ENCODE data around the gene FGD2.

FGD2 gene

DNA sequence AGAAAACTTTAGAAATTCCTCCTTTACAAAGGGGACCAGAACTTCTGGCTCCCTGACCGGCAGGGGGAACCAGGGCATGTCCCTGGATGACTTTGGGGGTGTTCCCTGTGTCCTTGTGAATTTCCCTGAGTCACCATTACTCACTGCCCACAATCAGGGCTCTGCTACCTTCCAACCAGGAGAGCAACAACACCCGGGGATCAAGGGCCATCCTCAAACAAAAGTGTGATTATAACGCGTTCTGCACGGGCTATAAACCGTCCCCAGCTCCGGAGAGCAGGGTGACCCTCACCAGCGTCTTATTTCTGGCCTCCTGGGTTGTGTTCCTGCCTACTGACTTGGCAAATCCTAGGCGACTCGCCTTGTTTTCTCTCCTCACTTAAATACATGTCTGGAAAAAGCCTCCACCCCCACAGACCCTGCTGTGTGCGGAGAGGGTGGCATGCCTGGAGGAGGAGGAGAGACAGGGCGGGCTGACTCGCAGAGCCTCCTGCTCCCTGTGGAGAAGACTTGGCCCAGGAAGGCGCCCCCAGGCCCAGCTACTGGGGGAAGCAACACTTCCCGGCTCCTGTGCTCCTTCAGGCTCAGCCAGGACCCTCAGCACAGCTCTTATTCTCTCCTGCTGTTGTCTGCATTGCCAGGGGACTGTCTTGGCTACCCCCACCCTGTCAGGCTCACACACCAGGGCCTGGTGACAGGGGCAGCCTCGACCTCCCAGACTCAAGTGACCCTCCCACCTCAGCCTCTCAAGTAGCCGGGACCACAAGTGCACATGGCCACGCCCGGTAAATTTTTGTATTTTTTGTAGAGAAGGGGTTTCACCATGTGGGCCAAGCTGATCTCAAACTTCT is 54.1 kb downstream of the FGD2 start:
- no peak for DNase-seq (ENCODE audit: low spot score)

DNA sequence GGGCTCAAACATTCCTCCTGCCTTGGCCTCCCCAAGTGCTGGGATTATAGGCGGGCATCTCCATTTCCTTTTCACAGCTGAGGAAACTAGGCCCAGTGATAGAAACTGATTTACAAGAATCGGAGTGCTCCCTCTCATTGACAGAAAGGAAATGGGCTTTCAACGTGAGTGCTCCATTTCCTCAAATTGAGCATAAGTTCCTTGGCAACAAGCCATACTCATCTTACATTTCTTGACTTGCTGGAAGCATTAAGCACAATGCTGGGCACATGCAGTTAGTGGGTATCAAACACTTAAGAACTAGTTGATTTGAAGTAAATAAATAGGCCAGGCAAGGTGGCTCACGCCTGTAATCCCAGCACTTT is 54.7 kb downstream of the FGD2 start:
- DNase-seq (ENCODE audit: low spot score), result no peak
- TF ChIP-seq, protein P1, sequence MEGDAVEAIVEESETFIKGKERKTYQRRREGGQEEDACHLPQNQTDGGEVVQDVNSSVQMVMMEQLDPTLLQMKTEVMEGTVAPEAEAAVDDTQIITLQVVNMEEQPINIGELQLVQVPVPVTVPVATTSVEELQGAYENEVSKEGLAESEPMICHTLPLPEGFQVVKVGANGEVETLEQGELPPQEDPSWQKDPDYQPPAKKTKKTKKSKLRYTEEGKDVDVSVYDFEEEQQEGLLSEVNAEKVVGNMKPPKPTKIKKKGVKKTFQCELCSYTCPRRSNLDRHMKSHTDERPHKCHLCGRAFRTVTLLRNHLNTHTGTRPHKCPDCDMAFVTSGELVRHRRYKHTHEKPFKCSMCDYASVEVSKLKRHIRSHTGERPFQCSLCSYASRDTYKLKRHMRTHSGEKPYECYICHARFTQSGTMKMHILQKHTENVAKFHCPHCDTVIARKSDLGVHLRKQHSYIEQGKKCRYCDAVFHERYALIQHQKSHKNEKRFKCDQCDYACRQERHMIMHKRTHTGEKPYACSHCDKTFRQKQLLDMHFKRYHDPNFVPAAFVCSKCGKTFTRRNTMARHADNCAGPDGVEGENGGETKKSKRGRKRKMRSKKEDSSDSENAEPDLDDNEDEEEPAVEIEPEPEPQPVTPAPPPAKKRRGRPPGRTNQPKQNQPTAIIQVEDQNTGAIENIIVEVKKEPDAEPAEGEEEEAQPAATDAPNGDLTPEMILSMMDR (IDR thresholded peaks at IDR 0.05; ENCODE audit: extremely low read depth, insufficient read depth, missing control alignments), result no peak
- in situ Hi-C loops (cut with MboI; ENCODE audit: low pct_unique_long_range_greater_than_20kb, low sequenced_read_pairs, unreplicated experiment), result no loop called here

More for the DNA sequence above, 54.1 kb downstream of the FGD2 start:
- TF ChIP-seq, protein P1 (IDR thresholded peaks at IDR 0.05; ENCODE audit: extremely low read depth, insufficient read depth, missing control alignments), result peak; percentile 17
- in situ Hi-C loops (cut with MboI; ENCODE audit: low pct_unique_long_range_greater_than_20kb, low sequenced_read_pairs, unreplicated experiment), result loop anchor here (10.0 kb wide), 1 partner anchor 115 kb away; the partner anchor contains the start of gene PIM1

DNA sequence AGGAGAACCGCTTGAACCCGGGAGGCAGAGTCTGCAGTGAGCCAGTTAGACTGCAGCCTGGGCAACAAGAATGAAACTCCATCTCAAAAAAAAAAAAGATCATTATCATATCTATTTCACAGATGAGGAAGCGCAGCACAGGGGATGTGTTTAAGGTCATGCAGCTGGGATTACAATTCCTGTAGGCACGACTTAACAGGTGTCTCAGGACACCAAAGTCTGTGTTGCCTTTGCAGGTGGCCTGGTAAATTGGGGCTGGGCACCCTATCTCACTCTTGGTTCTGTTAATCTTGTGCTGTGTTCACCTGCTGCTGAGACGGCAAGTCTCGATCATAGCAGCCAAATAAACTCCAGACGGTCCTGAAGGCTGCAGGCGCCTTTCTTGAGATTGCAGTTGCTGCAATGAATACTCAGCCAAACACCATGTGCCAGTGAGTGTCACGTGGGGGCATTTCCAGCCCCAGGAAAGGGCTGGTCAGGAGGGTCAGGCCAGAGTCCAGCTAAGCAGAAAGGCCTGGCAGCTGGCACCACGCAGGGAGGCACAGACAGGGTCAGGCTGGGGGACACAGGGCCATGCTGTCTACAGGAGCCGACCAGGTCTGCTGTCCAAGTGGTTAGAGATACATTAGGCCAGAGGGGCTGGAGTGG is 55.8 kb downstream of the FGD2 start:
- DNase-seq (ENCODE audit: low spot score), result no peak
- TF ChIP-seq, protein P1 (IDR thresholded peaks at IDR 0.05; ENCODE audit: extremely low read depth, insufficient read depth, missing control alignments), result no peak
- in situ Hi-C loops (cut with MboI; ENCODE audit: low pct_unique_long_range_greater_than_20kb, low sequenced_read_pairs, unreplicated experiment), result no loop called here

DNA sequence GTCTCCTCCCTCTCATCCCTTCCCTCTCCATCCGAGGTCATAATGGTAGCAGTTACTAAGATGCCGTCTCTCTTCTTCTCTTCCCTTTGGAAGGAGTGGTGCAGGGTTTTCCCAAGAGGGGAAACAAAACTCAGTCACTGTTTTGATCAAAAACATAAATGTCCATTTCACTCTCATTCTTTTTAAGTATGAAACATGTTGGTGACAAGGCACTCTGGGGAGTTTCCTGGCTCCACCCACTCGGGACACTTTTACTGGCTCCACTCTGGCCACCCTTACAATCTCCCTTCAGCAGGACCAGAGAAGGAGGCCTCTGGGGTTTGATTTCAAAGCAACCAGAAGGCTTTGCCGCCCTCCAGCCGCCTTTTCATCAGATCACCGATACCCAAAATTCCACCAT is 57.0 kb downstream of the FGD2 start:
- in situ Hi-C loops (cut with MboI; ENCODE audit: low pct_unique_long_range_greater_than_20kb, low sequenced_read_pairs, unreplicated experiment), result no loop called here
- no peak for DNase-seq (ENCODE audit: low spot score)
- TF ChIP-seq, protein P1 (IDR thresholded peaks at IDR 0.05; ENCODE audit: extremely low read depth, insufficient read depth, missing control alignments), result no peak

DNA sequence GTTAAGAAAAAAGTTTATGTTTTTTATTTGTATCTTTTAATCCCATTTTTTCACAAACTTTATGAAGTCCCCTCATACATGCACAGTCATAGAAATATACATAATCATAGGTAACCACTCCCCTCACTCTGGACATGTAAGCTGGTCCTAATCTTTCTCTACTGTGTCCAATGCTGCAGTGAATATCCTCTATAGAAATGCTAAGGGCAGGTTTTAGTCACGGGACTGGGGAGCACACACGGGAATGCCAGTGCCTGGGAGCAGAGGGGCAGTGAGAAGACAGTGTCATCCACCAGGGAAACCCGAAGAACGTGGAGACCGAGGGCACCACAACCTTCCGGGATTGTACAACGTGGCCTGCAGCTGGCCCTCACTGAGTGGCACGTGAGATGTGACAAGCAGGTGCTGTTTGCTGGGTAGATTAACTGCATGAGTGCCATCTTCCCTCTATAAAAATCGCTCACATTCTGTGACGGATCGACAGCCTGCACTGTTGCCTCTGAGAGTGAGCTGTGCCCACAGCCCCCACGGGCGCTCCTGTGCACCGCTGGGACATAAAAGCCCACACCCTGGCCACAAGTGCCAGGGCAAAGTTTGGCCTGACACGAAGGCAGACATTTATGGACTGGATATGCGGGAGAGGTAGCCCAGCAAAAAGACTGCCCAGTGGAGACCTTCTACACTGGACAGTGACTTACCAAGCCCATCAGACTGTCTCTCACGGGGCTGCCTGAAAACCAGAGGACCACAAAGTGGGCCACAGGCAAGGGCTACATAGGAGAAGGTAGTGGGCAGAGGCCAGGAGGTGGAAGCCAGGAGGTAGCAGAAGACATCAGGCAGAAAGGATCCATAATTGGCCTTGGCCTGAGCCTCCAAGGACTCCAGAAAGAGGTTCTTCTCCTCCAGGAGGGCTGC is 63.2 kb downstream of the FGD2 start:
- TF ChIP-seq, protein P1 (IDR thresholded peaks at IDR 0.05; ENCODE audit: extremely low read depth, insufficient read depth, missing control alignments), result no peak
- DNase-seq (ENCODE audit: low spot score), result no peak
- in situ Hi-C loops (cut with MboI; ENCODE audit: low pct_unique_long_range_greater_than_20kb, low sequenced_read_pairs, unreplicated experiment), result no loop called here

DNA sequence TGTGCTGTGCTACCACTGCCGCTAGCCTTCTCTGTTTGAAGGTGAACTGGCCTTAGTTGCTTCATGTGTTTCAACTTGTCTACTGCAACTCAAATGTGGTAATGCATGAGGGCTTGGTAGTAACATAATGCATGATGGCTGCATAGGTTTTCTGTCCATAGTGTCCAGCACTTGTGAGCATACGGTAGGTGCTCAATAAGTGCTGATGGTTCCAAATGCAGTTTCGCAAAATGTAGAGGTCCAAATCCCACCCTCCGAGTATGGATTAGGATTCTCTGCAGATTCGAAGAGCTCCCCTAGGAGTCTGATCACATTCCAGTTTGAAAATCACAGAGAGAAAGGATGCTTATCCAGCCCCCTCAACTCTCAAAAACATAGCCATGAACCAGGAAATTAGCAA is 64.2 kb downstream of the FGD2 start:
- TF ChIP-seq, protein P1 (IDR thresholded peaks at IDR 0.05; ENCODE audit: extremely low read depth, insufficient read depth, missing control alignments), result no peak
- in situ Hi-C loops (cut with MboI; ENCODE audit: low pct_unique_long_range_greater_than_20kb, low sequenced_read_pairs, unreplicated experiment), result no loop called here
- DNase-seq (ENCODE audit: low spot score), result no peak
